GM18502 (cell line): ENCODE results near the gene SHISAL1.
"Not testable (repeated sequence)": the region's sequence is repeated elsewhere in the genome, so short reads cannot be mapped to it uniquely, and the experiment has no call there.

ENCODE experiments used
- ATAC-seq: cut with Tn5 transposase; IDR thresholded peaks from one replicate; pipeline ENCODE4 v1.9.1; 2021; ENCODE audit warnings: mild to moderate bottlenecking; ENCODE audit not compliant: unreplicated experiment, poor library complexity

SHISAL1 gene

GRCh38 chr22:44244265-44244822, 68.4 kb downstream of the SHISAL1 start:
- ATAC-seq: no peak

DNA sequence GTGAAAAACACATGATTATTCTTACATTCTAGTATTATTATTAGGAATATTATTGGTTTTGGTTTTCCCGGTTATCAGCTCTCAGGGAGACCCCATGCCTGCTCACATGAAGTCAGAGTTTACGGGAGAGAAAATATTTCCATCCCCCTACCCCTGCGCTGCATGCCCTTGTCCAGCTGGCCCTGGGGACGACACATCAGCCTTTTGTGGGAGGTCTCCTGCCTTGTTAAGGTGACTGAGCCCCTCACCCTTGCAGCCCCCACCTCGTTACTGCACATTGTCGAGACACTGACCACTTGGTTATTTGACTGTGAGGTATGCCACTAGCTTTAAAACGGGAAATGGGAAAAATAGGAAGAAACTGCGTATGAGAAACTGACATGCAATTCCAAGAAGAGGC, 69.0 kb downstream of the SHISAL1 start:
- no peak for ATAC-seq

DNA sequence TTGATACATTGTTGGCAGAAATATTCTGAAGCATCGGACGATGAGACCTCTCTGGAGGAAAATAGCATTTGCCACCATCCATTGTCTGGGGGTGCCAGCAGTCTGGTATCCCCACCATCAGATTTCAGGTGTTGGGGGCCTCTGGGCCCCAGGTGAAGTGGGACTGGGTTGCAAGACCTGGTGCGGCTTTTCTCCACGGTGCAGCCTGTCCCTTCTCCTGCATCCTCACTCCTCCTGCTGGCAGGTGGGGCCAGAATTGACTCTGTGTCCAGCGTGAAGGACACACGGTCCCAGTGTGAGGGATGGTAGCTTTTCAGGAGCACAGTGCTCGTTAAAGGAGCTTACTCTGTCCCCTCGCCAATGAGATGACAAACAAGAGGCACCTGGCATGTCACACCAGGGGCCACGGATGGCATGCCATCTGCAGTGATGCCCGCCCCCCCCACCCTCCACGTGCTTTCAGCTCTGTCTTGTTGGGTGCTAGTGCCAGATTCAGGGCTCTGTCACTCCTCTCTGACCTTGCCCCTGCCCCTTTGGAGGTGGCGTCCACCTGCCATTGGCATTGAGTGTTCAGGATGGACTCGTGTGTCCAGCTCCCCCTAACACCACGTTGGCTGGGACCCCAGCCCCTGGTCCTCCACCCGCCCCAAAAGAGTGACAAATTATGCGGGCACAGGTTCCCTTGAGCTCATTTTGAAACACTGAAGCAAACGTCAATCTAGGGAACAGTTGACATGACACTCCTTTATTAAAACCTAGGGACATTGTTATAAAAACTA, 69.6 kb downstream of the SHISAL1 start:
- ATAC-seq: no peak

- not testable (repeated sequence) for ATAC-seq
Measured at GRCh38 chr22:44241121-44241520, 71.6 kb downstream of the SHISAL1 start.

- ATAC-seq: no peak
Measured at GRCh38 chr22:44237290-44237689, 75.5 kb downstream of the SHISAL1 start.

GRCh38 chr22:44234372-44234771, 78.4 kb downstream of the SHISAL1 start:
- not testable (repeated sequence) for ATAC-seq

DNA sequence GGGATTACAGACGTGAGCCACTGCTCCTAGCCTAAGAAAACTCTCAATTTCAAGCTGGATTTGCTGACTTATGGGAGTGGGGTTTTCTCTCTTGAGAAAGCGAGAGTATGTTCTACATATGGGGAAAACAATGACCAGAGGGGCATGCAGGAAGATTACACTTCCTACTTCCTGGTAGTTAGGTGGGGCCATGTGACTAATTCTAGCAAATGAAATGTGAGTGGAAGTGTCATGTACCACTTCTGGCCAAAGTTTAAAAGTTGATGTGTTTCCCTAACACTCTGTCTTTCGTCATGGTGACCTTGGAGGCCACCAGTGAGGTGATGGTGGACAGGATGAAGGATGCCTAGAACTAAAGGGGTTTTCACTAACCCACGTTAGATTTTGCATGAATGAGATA, 81.5 kb downstream of the SHISAL1 start:
- no peak for ATAC-seq

GRCh38 chr22:44229809-44230208, 82.9 kb downstream of the SHISAL1 start:
- no peak for ATAC-seq

- ATAC-seq: no peak
Measured at GRCh38 chr22:44229331-44229730, 83.4 kb downstream of the SHISAL1 start.

GRCh38 chr22:44225812-44226211, 86.9 kb downstream of the SHISAL1 start:
- no peak for ATAC-seq

DNA sequence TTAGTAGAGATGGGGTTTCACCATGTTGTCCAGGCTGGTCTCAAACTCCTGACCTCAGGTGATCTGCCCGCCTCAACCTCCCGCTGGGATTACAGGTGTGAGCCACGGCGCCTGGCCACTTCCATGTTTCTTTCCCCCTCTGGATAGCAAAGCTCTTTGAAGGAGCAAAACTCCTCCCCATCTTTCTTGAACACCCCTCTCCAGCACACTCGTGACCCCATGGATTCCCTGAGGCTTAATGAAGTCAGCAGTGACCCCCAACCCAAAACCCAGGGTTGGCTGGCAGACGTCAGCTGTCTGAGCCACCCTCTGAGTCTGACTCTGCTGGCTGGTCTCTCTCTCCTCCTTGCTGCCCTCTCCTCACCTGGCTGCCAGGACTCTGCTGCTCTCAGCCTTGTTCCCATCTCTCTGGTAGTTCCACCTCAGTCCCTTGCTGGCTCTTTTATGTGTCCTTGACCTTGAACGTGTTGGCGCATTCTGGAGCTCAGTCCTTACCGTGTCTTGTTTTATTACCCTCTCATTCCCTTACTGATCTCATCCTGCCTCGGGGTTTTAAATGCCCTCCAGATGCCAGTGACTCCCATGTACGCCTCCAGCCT, 87.6 kb downstream of the SHISAL1 start:
- no peak for ATAC-seq

DNA sequence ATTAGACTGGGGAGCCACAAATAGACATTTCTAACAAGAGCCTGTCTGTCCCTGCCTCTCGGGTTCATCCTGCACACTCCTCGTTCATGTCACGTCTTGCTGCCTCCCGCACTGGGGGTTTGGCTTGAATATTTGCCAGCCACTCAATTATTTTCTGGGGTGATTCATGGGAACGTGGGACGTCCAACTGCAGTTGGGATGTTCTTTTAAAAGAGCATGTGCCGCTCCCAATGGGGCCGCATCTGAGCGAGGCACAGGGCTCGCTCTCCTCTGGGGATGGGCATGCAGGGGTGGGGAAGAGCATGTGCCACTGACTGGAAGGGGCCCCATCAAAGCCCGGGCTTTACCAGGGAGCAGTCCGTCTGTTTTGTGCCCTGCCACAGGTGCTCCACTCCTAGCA, 88.6 kb downstream of the SHISAL1 start:
- ATAC-seq: no peak

GRCh38 chr22:44221710-44222475, 90.9 kb downstream of the SHISAL1 start:
- ATAC-seq: no peak

DNA sequence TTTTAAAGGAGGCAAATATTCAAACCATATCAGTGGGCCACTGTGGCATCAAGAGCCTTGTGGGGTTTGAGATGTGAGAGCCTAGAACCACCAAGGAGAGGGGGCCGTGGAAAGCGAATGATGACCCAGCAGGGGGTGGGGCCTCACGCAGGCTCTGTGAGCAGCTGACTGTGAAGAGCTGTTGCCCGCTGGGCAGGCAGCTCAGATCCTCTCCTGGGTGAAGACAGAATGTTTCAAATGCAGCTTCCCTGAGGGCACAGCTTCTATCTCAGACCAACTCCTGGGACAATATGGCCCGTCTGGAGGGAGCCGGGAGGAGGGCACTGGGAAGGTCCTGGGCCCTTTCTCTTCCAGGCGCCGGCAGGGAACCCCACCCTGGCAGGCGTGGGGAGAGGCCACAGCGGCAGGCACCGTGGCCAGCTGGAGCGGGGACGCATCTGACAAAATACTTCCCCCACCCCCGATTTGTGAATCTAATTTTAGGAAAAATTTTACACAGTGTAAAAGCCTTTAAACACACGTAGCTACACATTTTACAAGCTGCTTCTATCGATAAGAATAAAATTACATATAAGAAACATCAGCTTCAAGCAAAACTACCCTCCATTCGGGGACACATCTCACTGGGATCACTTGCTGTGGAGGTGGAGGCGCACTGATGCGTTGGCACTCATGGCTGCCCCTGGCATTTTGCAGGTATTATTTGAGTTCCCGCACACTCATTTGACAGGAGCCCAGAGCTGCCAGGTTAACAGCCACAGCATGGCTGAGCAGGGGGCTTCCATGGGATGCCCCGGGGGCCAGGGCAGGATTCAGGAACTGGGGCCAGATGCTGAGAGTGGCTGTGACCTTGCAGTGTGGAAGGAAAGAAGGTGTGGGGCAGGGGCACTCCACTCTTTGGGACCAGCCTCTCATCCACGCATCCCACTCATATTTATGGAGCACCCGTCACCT, 91.7 kb downstream of the SHISAL1 start:
- no peak for ATAC-seq

DNA sequence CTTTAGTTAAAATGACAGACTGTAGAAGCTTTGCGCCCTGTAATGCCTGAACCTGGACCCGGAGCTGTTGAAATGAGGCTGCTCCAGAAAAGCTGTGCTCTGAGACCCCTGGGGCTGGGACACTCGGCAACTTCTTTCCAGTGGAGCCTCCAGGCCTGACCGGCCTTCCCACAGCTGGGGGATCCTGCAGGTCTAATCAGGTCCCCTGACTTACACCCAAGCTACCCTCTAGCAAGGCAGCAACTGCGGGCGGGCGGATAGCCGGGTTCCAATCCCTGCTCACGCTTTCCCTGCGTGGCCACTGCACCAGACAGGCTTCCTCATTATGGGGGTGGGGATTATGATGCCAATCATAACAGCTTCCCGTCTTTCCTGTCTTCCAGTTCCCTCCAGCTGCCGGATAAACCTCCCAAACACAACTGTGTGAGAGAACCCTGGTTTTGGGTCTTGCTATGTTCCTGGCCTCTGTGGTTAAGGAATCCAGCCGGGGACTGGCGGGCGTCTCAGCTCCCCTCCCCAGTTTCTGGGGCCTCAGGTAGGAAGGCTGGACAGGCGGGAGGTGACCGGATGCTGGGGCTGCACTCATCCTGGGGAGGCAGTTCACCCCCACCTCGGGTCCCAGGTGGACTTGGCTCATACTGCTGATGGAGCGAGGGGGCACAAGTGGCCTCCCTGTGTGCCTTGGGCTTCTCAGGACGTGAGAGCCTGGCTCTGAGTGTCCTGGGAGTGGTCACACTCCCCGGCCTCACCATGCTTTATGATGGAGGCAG, 93.5 kb downstream of the SHISAL1 start:
- no peak for ATAC-seq

- ATAC-seq: no peak
Measured at GRCh38 chr22:44218071-44218470, 94.7 kb downstream of the SHISAL1 start.

GRCh38 chr22:44217346-44217745, 95.4 kb downstream of the SHISAL1 start:
- ATAC-seq: no peak

DNA sequence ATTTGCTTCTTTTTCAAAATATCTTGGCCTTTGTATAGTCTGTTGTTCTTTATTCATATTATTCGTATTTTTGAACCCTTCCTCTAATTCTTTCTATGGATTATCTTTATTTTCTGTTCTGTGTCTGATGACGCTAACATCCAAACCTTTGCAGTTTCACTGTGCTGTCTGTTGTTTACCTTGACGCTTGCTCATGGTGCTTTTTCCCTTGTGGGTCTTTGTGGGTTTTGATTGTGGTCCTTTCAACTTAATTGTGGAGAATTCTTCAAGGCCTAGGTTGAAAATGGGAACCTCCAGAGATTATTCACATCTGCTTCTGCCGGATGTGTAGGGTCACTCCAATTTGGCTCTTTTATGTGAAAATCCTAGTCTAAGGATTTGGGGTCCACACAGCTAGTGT, 97.5 kb downstream of the SHISAL1 start:
- ATAC-seq: no peak

- ATAC-seq: no peak
Measured at GRCh38 chr22:44214764-44215163, 98.0 kb downstream of the SHISAL1 start.
